GM06990 (cell line): ENCODE data around the gene PGAP3.

Experiments
- DNase-seq: peaks from one replicate; pipeline ENCODE4 v3.0.0-alpha.2; 2011; ENCODE audit not compliant: insufficient read length; ENCODE audit errors: extremely low read depth
- H3K27me3 ChIP-seq: replicated peaks from 2 replicates; pipeline ENCODE4 v1.6.0; 2011; ENCODE audit warnings: low read length; ENCODE audit not compliant: control insufficient read depth, insufficient read depth
- H3K36me3 ChIP-seq: 2 replicates; pipeline ENCODE4 v1.5.1; 2011; ENCODE audit warnings: low read length; ENCODE audit not compliant: control insufficient read depth, insufficient read depth
- H3K4me3 ChIP-seq: replicated peaks from 2 replicates; pipeline ENCODE4 v1.5.1; 2011; ENCODE audit warnings: low read depth, mild to moderate bottlenecking, control low read depth, low read length
- TF ChIP-seq, protein P1 (sequence below): IDR thresholded peaks from 2 replicates; pipeline ENCODE4 v1.5.1; 2011; ENCODE audit warnings: low read length, control low read depth, mild to moderate bottlenecking, inconsistent platforms; ENCODE audit not compliant: insufficient read depth, poor library complexity, severe bottlenecking

Gene PGAP3

DNA sequence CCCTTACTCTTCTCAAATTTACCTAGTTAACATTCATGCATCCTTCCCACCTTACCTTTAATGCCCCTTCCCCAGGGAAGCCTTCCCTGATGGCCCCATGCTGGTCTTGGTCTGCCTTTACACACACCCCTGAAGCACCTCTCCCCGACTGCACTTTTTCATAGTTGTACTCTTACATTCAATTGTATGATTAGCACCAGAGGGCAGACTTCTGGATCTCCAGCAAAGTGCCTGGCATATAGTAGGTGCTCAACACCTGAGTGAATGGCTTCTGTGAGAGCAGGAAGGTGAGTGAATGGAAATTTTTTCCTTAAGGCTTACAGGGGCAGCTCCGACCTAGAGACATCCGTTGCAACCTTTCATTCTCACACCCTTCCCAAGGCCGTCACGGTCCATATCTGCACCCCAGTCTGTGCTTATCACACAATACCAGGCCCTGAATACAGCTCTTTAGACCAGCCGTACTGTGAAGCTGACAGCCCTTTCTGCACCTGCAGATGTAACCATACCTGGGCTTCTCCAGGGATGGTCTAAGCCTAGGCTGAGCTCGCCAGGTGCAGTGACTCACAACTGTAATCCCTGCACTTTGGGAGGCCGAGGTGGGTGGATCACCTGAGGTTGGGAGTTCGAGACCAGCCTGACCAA lies 4.4 kb downstream of the PGAP3 start:
- TF ChIP-seq, protein P1, sequence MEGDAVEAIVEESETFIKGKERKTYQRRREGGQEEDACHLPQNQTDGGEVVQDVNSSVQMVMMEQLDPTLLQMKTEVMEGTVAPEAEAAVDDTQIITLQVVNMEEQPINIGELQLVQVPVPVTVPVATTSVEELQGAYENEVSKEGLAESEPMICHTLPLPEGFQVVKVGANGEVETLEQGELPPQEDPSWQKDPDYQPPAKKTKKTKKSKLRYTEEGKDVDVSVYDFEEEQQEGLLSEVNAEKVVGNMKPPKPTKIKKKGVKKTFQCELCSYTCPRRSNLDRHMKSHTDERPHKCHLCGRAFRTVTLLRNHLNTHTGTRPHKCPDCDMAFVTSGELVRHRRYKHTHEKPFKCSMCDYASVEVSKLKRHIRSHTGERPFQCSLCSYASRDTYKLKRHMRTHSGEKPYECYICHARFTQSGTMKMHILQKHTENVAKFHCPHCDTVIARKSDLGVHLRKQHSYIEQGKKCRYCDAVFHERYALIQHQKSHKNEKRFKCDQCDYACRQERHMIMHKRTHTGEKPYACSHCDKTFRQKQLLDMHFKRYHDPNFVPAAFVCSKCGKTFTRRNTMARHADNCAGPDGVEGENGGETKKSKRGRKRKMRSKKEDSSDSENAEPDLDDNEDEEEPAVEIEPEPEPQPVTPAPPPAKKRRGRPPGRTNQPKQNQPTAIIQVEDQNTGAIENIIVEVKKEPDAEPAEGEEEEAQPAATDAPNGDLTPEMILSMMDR = no peak
- Histone ChIP-seq H3K4me3 (no peak overlapping the region), H3K27me3 (no peaks in the 10 kb centered on the region), H3K36me3 (no peaks in the 10 kb centered on the region; the same call in 1 of the 2 replicates)
- DNase-seq = no peak

- TF ChIP-seq, protein P1 = no peak
- H3K4me3 ChIP-seq = no peak overlapping the region
- DNase-seq = no peak
Observed at GRCh38 chr17:39679521-39680192, 8.2 kb downstream of the PGAP3 start.

DNA sequence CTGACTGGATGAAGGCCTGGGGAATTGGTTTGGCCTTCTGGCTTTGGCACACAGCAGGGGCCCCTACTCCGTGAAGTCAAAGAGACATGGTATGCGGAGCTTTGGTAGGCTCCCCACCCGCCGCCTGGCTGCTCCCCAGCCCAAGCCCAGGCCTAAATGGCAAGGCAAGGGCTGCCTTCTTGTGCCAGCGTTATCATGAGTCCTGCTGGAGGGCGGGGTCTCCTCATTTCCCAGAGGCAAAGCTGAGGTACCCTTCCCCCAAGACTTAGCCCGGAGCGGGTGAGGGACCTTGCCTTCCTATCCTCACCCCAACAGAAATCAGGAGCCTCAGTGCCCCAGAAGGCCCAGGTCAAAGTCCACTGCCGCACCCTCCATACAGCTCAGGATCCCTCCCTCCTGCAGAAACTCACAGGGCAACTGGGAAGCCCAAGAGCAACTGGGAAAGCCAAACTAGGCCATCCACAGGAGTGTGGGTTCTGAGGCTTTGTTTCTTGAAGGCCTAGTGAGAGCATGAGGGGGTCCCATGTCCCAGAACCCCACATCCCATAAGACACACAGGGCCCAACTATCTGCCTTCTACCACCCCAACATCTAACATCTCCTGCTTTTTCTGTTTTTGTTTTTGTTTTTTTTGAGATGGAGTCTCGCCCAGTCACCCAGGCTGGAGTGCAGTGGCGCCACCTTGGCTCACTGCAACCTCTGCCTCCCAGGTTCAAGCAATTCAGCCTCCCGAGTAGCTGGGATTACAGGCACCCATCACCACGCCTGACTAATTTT lies 9.3 kb downstream of the PGAP3 start:
- H3K36me3 ChIP-seq = no peaks in the 10 kb centered on the region
- DNase-seq = no peak
- TF ChIP-seq, protein P1 = no peak
- no peaks in the 10 kb centered on the region for H3K27me3 ChIP-seq
- H3K4me3 ChIP-seq = no peak overlapping the region

More at GRCh38 chr17:39679521-39680192, 8.2 kb downstream of the PGAP3 start:
- Histone ChIP-seq H3K36me3 (no peaks in the 10 kb centered on the region; the same call in 1 of the 2 replicates), H3K27me3 (no peaks in the 10 kb centered on the region)

DNA sequence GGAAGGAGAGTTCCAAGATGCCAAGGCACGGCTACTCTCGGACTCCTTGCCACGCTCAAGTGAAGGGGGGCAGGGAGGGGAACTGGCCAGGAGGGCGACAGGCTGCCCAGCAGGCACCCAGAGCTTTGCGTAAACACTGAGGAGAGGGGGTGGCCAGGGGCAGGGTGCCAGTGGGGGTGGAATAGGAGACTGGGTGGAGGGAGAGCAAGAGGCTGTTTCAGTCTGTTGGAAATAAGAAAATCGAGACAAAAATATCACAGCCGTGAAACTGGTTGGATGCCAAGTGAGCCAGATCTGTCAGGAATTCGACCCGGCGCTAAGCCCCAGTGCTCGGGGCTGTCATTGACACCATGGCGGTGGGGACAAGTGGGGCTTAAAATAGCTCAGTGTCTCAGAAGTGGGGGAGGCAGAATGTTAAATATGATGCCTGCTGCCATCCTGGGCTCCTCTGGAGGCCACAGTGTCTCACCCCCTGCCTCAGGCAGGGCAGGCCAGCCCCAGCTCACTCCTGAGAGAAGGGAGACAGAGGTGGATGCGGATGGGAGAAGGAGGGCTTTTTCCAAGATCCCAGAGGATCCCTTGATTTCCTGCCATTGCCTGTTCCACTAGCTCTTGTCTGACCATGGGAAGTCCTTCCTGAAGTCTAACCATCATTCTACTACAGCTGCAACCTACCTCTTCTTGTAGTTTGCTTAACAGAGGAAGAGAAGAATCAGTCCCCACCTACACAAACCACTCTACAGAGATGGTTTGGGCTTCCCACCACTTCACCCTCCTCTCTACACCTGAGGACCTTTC lies 10.1 kb downstream of the PGAP3 start:
- H3K36me3 ChIP-seq = no peaks in the 10 kb centered on the region
- DNase-seq = no peak
- TF ChIP-seq, protein P1 = no peak
- H3K27me3 ChIP-seq = no peaks in the 10 kb centered on the region
- no peak overlapping the region for H3K4me3 ChIP-seq

GRCh38 chr17:39677072-39677471 lies 10.8 kb downstream of the PGAP3 start:
- H3K4me3 ChIP-seq = no peak overlapping the region
- H3K27me3 ChIP-seq = no peaks in the 10 kb centered on the region
- H3K36me3 ChIP-seq = no peaks in the 10 kb centered on the region
- no peak for DNase-seq
- TF ChIP-seq, protein P1 = no peak
